Keratinocyte (primary cell): ENCODE measurements around the gene PAK3. TPM values are rescaled to one million over a fixed set of nuclear protein-coding genes. Genes with fewer than 3 reads are reported as not detected.

Experiments used
- DNase-seq: peaks from one replicate; pipeline ENCODE4 v3.0.0-alpha.2; 2011; ENCODE audit warnings: low read depth, missing footprints, low spot score
- FAIRE-seq: peaks from 2 replicates; lab custom pipeline; 2011; peaks lifted over from hg19 to GRCh38; lab: Jason Lieb, UNC
- H2AFZ ChIP-seq: 2 replicates; pipeline ENCODE4 v1.6.0; 2012; ENCODE audit warnings: low read length, control low read depth, inconsistent platforms; ENCODE audit not compliant: control insufficient read depth
- H3K27ac ChIP-seq: 2 replicates; pipeline ENCODE4 v1.5.1; 2011; ENCODE audit warnings: low read length; ENCODE audit not compliant: control insufficient read depth, insufficient read depth
- H3K27me3 ChIP-seq: 3 replicates; pipeline ENCODE4 v1.6.0; 2011; ENCODE audit warnings: low read length; ENCODE audit not compliant: control insufficient read depth, insufficient read depth; ENCODE audit errors: extremely low read depth
- H3K36me3 ChIP-seq, 2 experiments: 2 replicates in 1 of 2; 3 replicates in 1 of 2; pipeline ENCODE4 v1.5.1; 2011; ENCODE audit warnings: low read length in 2 of 2, mild to moderate bottlenecking in 1 of 2; ENCODE audit not compliant: control insufficient read depth in 2 of 2, insufficient read depth in 2 of 2; ENCODE audit errors: extremely low read depth in 1 of 2
- H3K4me1 ChIP-seq: 3 replicates; pipeline ENCODE4 v1.5.1; 2011; ENCODE audit warnings: low read length; ENCODE audit not compliant: control insufficient read depth, insufficient read depth; ENCODE audit errors: extremely low read depth
- H3K4me2 ChIP-seq: 3 replicates; pipeline ENCODE4 v1.6.0; 2011; ENCODE audit warnings: low read depth, low read length; ENCODE audit not compliant: control insufficient read depth, insufficient read depth; ENCODE audit errors: extremely low read depth
- H3K4me3 ChIP-seq, 3 experiments: fragments of 200-600 bp in 1 of 3; sonication (generic) in 1 of 3; 2 replicates in 2 of 3; 3 replicates in 1 of 3; pipeline ENCODE4 v1.5.1; 2011 to 2016; ENCODE audit warnings: low read length in 3 of 3, mild to moderate bottlenecking in 3 of 3, control low read depth in 2 of 3, inconsistent platforms in 1 of 3, low read depth in 1 of 3, mixed read lengths in 1 of 3, mixed run types in 1 of 3, moderate library complexity in 1 of 3; ENCODE audit not compliant: control insufficient read depth in 2 of 3, insufficient read depth in 2 of 3; ENCODE audit errors: extremely low read depth in 1 of 3
- H3K79me2 ChIP-seq: 2 replicates; pipeline ENCODE4 v1.6.0; 2012; ENCODE audit warnings: low read length; ENCODE audit not compliant: control insufficient read depth, insufficient read depth
- H3K9ac ChIP-seq: 3 replicates; pipeline ENCODE4 v1.6.0; 2011; ENCODE audit warnings: low read length; ENCODE audit not compliant: control insufficient read depth, insufficient read depth; ENCODE audit errors: extremely low read depth
- H3K9me1 ChIP-seq: 3 replicates; pipeline ENCODE4 v1.6.0; 2011; ENCODE audit warnings: low read length; ENCODE audit not compliant: control insufficient read depth, insufficient read depth; ENCODE audit errors: extremely low read depth
- H3K9me3 ChIP-seq: 2 replicates; pipeline ENCODE4 v1.5.1; 2012; ENCODE audit warnings: low read depth, low read length; ENCODE audit not compliant: control insufficient read depth
- H4K20me1 ChIP-seq: 3 replicates; pipeline ENCODE4 v1.6.0; 2011; ENCODE audit warnings: low read length; ENCODE audit not compliant: control insufficient read depth, insufficient read depth; ENCODE audit errors: extremely low read depth
- EZH2 ChIP-seq: IDR thresholded peaks from one replicate; pipeline ENCODE4 v1.6.1; 2012; ENCODE audit warnings: inconsistent platforms, mild to moderate bottlenecking, low read length, moderate library complexity
- dilution Hi-C: fragments of 300-500 bp; cut with MboI; formaldehyde crosslinking; loops from one replicate; pipeline ENCODE4 v1.7.0; 2020; ENCODE audit warnings: low sequenced_read_pairs; ENCODE audit not compliant: extremely low pct_ligation_motif_present
- polyA plus RNA-seq, 5 experiments: library from polyadenylated mRNA; depleted of rRNA in 3 of 5; stranded (reverse) in 3 of 5; stranded (forward) in 1 of 5; unstranded in 1 of 5; fragments of >200 nt; gene quantifications; 1 replicate in 1 of 5; 2 replicates in 3 of 5; 3 replicates in 1 of 5; pipeline versions ENCODE4 v1.2.1 to v1.2.3, GENCODE V29; 2011 to 2012; ENCODE audit warnings: missing spikeins in 2 of 5, low read depth in 1 of 5, low replicate concordance in 1 of 5
- TF ChIP-seq, protein P1 (sequence below), 3 experiments: IDR thresholded peaks in 1 of 3; conservative IDR thresholded peaks in 1 of 3; optimal IDR thresholded peaks in 1 of 3; 2 replicates in 2 of 3; 3 replicates in 1 of 3; pipeline versions ENCODE3 to v1.5.1; 2011; ENCODE audit warnings: low read length in 3 of 3, mild to moderate bottlenecking in 3 of 3, moderate library complexity in 2 of 3, control low read depth in 1 of 3, inconsistent platforms in 1 of 3; ENCODE audit not compliant: insufficient read depth in 2 of 3; ENCODE audit errors: extremely low read depth in 1 of 3

The PAK3 gene
- polyA plus RNA-seq, 1 donor (not counting 4 experiments of a cell fraction or from before 2014, with no cell fraction given): 0.34 TPM

DNA sequence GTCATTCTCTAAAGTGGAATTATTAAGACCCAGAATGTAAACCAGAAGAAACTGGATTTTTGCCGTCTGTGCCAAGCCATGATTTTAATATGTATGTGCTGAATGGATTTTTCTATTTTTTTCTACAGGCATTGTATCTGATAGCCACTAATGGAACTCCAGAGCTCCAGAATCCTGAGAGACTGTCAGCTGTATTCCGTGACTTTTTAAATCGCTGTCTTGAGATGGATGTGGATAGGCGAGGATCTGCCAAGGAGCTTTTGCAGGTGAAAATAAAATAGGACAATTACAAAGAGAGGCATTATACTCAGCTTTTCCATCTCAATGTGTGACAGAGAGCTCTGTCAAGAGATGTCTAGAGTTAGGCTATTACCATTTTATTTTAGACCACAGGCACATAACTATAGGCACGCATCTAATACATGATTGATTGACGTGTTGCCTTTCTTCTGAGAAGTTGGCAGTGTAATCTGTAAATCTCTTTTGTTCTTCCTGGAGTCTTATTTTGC is 120.4 kb downstream of the PAK3 start:
- peaks cover 4% of the 10 kb centered on the region for H3K27me3 ChIP-seq
- no peak overlapping the region for H3K9ac ChIP-seq
- no peaks in the 10 kb centered on the region for H3K9me1 ChIP-seq
- H3K9me3 ChIP-seq: no peaks in the 10 kb centered on the region
- H3K4me1 ChIP-seq: no peaks in the 10 kb centered on the region
- H3K79me2 ChIP-seq: no peaks in the 10 kb centered on the region
- H3K4me2 ChIP-seq: no peak overlapping the region
- dilution Hi-C loops: no loop called here
- TF ChIP-seq, protein P1, sequence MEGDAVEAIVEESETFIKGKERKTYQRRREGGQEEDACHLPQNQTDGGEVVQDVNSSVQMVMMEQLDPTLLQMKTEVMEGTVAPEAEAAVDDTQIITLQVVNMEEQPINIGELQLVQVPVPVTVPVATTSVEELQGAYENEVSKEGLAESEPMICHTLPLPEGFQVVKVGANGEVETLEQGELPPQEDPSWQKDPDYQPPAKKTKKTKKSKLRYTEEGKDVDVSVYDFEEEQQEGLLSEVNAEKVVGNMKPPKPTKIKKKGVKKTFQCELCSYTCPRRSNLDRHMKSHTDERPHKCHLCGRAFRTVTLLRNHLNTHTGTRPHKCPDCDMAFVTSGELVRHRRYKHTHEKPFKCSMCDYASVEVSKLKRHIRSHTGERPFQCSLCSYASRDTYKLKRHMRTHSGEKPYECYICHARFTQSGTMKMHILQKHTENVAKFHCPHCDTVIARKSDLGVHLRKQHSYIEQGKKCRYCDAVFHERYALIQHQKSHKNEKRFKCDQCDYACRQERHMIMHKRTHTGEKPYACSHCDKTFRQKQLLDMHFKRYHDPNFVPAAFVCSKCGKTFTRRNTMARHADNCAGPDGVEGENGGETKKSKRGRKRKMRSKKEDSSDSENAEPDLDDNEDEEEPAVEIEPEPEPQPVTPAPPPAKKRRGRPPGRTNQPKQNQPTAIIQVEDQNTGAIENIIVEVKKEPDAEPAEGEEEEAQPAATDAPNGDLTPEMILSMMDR (optimal IDR thresholded peaks at IDR 0.05 in 1 of 3, IDR thresholded peaks at IDR 0.05 in 1 of 3, conservative IDR thresholded peaks at IDR 0.05 in 1 of 3; ENCODE audit: extremely low read depth in 1 of 3, insufficient read depth in 2 of 3, low read length in 3 of 3): no peak
- TF ChIP-seq EZH2: no peak
- no peak overlapping the region for H2AFZ ChIP-seq
- DNase-seq: no peak
- no peak overlapping the region for H3K4me3 ChIP-seq
- FAIRE-seq: no peak
- H3K27ac ChIP-seq: no peak overlapping the region
- no peaks in the 10 kb centered on the region for H3K36me3 ChIP-seq
- H4K20me1 ChIP-seq: no peaks in the 10 kb centered on the region

DNA sequence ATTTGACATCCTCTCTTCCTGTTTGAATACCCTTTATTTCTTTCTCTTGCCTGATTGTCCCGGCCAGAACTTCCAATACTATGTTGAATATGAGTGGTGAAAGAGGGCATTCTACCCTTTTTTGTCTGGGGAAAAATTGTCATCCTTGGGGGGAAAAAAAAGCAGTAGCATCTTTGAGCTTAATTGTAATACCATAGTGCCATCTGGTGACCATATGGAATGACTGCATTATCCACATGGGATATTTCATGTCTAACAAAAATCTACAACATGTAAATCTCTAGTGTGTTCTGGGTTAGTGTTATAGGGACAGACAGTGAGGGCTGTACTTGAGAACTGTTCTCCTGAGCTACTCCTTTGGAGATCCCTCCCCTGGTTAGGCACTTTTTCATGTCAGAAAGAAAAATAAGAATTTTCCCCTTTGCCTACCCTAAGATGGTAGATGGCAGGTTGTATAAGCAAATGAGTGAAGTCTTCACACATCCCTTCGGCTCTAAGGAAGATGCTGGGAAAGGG is 148.3 kb downstream of the PAK3 start:
- no peak for DNase-seq
- FAIRE-seq: no peak

More for the DNA sequence above, 148.3 kb downstream of the PAK3 start:
- Histone ChIP-seq H2AFZ (no peak overlapping the region), H3K27me3 (peaks cover 10% of the 10 kb centered on the region), H4K20me1 (no peaks in the 10 kb centered on the region), H3K4me2 (no peak overlapping the region), H3K36me3 (no peaks in the 10 kb centered on the region), H3K79me2 (no peaks in the 10 kb centered on the region), H3K9ac (no peak overlapping the region), H3K9me1 (no peaks in the 10 kb centered on the region), H3K4me3 (no peak overlapping the region), H3K27ac (no peak overlapping the region), H3K9me3 (no peaks in the 10 kb centered on the region), H3K4me1 (no peaks in the 10 kb centered on the region)
- dilution Hi-C loops: no loop called here
- TF ChIP-seq, protein P1 (optimal IDR thresholded peaks at IDR 0.05 in 1 of 3, IDR thresholded peaks at IDR 0.05 in 1 of 3, conservative IDR thresholded peaks at IDR 0.05 in 1 of 3; ENCODE audit: extremely low read depth in 1 of 3, insufficient read depth in 2 of 3, low read length in 3 of 3): peak in 2 of 3 experiments; percentile 46 to 48
- no peak for TF ChIP-seq EZH2
